Head of caudate nucleus (tissue), 42 donors: ENCODE data around the gene CPS1.
A peak's percentile ranks its signal among the peaks of the same experiment; 100 is the strongest.

Source experiments
- DNase-seq, 42 donors: peaks; one replicate each; pipeline versions ENCODE4 v3.0.0 to v3.0.0-alpha.2; 2020 to 2021; ENCODE audit warnings: mixed read lengths in 7 of 42
- intact Hi-C: fragments of 100-400 bp; cut with DNase I; formaldehyde crosslinking; loops from one replicate; pipeline ENCODE4 v1.15.0; 2022

Gene CPS1

DNA sequence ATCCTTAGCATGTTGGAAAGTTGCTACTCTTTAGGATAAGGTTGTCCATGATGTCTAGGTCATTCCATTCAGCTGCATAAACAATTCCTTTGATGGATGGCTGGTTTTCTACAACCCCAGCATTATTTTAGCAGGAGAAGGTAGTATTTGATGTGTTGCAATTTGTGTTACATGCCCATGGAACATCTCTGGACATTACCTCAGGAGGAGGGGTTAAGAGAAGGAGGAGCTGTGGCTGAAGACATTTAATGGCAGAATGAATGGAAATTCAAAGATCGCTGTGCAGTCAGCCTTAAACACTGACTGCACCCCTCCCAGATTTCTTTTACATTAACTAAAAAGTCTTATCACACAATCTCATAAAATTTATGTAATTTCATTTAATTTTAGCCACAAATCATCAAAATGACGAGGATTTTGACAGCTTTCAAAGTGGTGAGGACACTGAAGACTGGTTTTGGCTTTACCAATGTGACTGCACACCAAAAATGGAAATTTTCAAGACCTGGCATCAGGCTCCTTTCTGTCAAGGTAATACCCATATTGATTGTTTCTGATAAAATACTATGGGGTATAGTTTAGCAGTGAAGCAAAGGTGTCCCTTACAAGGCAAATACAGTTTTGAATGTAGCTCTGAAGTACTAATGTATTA lies at the start of gene CPS1:
Gene CPS1 (plus strand): TSS at position 271 of the 652 bp plus-strand sequence. CDS start 135 bp downstream, at position 406.
- no peak for DNase-seq
- intact Hi-C loops = no loop called here

GRCh38 chr2:210515911-210516310 lies 40.5 kb upstream of the CPS1 start:
- intact Hi-C loops = no loop called here
- no peak for DNase-seq

GRCh38 chr2:210517264-210517663 lies 39.1 kb upstream of the CPS1 start:
- no peak for DNase-seq
- intact Hi-C loops = no loop called here

GRCh38 chr2:210519594-210519993 lies 36.8 kb upstream of the CPS1 start:
- DNase-seq = peak in 30 of 42 donors; percentile 7 to 81 (median 42)

GRCh38 chr2:210522399-210522798 lies 34.0 kb upstream of the CPS1 start:
- DNase-seq = no peak
- intact Hi-C loops = no loop called here

More at GRCh38 chr2:210519594-210519993, 36.8 kb upstream of the CPS1 start:
- intact Hi-C loops = no loop called here

DNA sequence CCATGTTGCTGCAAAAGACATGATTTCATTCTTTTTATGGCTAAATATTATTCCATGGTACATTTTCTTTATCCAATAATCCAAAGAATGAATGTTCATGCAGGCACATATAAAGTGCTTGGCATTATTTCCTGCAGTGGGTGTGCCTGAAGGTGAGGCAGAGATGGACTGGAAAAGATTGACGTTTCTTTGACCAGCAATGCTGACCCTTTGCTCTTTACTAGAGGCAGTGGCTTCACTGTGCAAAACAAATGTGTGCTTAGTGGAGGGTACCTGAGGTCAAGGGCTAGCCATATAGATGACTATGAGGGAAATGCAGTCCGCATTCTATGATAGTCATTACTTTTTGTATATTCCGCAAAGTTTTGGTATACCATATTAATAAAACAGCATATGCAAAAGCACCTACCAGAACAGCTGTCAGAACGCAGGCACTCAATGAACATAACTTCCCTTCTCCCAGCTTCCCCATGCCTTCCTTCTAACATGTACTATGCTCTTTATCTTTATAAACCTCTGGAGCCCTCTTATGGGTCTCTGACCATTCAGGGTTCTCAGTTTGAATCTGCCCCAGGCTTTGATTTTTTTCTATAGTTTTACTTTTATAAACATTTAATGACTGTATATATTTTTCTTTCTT lies 32.6 kb upstream of the CPS1 start:
- no peak for DNase-seq
- intact Hi-C loops = no loop called here

- intact Hi-C loops = no loop called here
- no peak for DNase-seq
Measured at GRCh38 chr2:210524533-210524932, 31.9 kb upstream of the CPS1 start.

GRCh38 chr2:210527286-210527685 lies 29.1 kb upstream of the CPS1 start:
- no peak for DNase-seq
- intact Hi-C loops = no loop called here

DNA sequence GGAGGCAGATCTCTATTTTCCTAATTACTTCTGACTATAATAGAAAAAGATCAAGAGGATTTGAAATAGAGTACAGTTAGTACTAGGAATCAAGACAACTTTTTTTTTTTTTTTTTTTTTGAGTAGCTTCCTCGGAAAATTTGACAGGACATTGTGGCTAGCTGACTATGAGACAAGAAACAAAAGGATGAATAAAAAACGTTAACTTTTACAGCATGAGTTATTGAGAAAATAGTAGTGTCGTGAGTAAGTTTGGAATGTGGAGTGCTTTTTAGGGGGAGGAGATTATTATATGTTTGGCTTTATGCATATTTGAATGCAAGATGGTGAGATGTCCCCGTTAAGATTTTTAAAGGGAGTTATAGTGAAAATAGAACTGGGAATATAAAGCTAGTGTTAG lies 27.7 kb upstream of the CPS1 start:
- DNase-seq = no peak
- intact Hi-C loops = no loop called here

DNA sequence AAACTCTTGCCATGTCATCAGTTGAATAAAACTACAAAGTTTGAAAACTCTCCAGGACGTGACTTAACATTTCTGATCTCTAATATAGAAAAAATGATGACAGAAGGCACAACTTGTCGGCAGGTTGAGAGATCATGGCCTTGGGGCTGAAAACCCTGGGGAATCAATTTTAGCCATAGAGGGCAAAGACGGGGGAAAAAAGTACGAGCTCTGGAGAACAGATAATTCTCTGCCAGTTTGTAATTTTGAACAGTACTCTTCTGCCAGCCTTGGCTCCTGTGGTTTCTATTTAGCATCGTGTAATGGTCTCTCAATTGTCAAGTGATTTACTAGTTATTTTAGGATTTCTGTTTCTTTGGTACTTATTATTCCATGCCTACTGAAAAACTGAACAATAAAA lies 25.3 kb upstream of the CPS1 start:
- intact Hi-C loops = no loop called here
- no peak for DNase-seq

DNA sequence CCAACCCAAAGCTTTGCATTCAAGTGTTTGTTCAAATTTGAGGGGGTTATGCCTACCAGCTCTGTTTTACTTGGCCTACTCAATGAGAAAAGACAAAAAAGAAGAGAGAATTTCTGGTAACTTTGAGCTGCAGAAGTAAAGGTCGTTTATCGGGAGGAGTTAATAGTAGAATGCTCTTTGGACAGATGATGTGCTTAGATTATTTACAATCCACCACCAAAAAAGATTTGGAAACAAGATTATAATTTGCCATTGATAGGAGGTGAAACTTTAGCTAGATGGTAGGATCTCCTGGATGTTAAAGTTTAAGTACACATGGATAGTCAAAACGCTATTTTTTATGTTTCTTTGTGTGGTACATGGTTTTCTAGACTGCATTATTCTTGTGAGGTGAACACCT lies 24.9 kb upstream of the CPS1 start:
- intact Hi-C loops = no loop called here
- no peak for DNase-seq

- DNase-seq = no peak
- intact Hi-C loops = no loop called here
Measured at GRCh38 chr2:210533389-210533788, 23.0 kb upstream of the CPS1 start.

DNA sequence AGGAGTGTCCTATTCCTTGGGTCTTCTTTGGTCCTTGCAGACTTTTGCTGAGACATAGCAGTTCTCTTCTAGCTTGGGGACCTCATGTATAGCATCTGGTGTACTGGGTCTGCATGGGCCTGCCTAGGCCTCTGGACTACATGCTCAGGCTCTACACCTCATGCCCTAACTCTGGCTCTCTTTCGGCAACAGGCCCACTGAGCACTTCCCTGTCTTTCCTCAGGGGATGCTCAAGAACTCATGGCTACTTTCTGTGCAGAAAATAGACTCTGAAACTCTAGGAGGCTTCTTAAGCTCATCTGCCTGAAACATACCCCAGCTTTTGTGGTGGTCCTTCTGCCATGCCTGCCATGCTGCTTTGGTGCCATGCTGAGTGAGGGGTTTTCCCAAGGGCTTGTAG lies 21.5 kb upstream of the CPS1 start:
- no peak for DNase-seq
- intact Hi-C loops = no loop called here

DNA sequence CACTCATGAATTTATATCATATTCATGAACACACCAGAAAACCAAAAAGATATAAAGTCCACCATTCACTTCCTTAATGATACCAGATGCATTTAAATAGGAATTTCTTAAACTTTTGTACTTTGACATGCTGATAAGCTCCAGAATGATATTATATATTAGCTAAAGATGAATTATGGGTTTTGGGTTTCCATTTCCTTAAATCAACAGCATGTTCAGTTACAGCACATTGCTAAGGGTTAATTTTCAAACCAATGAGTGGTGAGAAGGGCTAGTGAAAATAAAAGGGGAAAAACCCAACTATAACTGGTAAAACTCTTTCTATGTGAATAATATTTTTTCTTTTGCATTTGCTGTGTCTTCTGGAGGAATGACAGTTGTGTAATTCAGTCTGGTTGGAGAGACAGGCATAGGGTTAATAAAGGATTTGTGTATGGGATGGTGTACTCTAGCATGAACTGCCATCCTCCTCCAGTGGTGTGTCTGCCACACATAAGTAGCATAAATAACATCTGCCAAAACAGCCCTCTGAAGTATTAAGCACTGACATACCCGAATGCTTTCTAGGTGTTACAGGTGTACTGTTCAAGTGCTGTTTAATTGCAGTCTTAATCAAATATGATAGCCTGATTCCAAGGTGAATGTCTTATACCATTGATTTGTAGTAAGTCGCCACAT lies 19.3 kb upstream of the CPS1 start:
- intact Hi-C loops = no loop called here
- DNase-seq = no peak

DNA sequence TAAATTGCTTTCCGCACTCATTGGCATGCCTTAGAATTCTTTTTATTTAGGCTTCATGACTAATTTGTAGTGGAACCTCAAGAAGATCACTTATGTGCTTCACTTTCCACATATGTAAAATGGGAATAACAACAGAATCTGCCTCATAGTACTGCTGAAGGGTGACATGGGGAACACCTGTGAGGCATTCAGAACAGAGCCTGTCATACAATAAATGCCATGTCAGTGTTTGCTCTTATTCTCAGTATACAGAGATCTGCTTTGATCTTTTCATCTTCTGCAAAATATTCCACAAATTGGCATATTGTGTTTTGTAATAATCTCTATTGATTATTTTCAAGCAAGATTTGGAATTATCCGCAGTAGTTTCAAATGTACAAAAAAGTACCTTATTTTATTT lies 17.4 kb upstream of the CPS1 start:
- DNase-seq = no peak
- intact Hi-C loops = no loop called here

GRCh38 chr2:210539578-210540416 lies 16.6 kb upstream of the CPS1 start:
- no peak for DNase-seq
- intact Hi-C loops = no loop called here

DNA sequence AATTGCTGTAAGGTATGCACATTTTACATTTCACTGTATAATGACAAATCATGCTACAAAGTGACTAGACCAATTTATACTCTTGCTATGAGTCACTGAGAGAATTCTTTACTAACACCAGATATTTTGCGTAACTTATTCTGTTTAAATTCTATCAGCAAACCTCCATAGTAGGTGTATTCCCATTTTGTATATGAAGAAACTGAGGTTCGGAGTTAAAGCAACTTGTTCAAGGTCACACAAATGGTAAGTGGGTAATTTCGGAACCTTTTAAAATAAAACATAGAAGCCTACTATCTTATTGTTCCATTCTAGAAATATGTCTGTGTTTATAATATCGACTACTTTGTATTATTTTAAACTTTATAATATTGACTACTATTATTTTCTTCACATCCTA lies 15.9 kb upstream of the CPS1 start:
- intact Hi-C loops = no loop called here

DNA sequence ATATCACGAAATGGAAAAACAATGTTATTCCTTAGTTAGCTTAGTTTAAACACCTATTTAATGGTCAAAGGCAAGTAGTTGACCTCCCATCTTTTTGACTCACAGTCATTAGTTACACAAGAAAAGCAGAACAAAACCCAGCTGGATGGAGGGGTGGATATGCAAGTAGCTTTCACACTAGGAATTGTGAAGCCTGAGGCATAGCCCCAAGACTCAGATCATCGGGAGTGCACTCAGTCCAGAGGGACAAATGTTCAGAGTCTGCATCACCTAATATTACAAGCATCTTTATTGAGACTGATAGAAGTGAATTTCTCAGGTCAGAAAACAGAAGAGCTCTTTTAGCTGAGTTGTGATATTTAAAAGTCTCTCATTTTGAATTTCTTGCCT lies 15.5 kb upstream of the CPS1 start:
- no peak for DNase-seq
- intact Hi-C loops = no loop called here

More for the DNA sequence above, 15.9 kb upstream of the CPS1 start:
- no peak for DNase-seq

- DNase-seq = peak in 1 of 42 donors; percentile 15
- intact Hi-C loops = no loop called here
Measured at GRCh38 chr2:210541290-210541902, 15.0 kb upstream of the CPS1 start.
